ENCODE results near the gene MGAT5B.

GRCh38 chr17:76827736-76828135 lies 40.5 kb upstream of the MGAT5B start:
- TF ChIP-seq EP300 (IDR thresholded peaks at IDR 0.05) (no peak), POLR2A (IDR thresholded peaks at IDR 0.05) (no peak)

Data from stomach (tissue), 4 donors.